Suprapubic skin (tissue), 4 donors: ENCODE data around the gene ZAP70. TPM values are rescaled to one million over a fixed set of nuclear protein-coding genes. Genes with fewer than 3 reads are reported as not detected.

ENCODE experiments used
- DNase-seq, 2 donors: peaks; one replicate each; pipeline ENCODE4 v3.0.0-alpha.2; 2019; ENCODE audit warnings: low spot score in 2 of 2
- H3K27ac ChIP-seq: fragments of 200-600 bp; sonication (generic); one replicate; pipeline ENCODE4 v1.5.1; 2019
- H3K27me3 ChIP-seq: fragments of 200-600 bp; sonication (generic); one replicate; pipeline ENCODE4 v1.5.1; 2019
- H3K36me3 ChIP-seq: fragments of 200-600 bp; sonication (generic); one replicate; pipeline ENCODE4 v1.5.1; 2019
- H3K4me1 ChIP-seq: fragments of 200-600 bp; sonication (generic); one replicate; pipeline ENCODE4 v1.5.1; 2019
- H3K4me3 ChIP-seq: fragments of 200-600 bp; sonication (generic); one replicate; pipeline ENCODE4 v1.5.1; 2019; ENCODE audit warnings: mild to moderate bottlenecking
- H3K9me3 ChIP-seq: fragments of 200-600 bp; sonication (generic); one replicate; pipeline ENCODE4 v1.5.1; 2019
- EP300 ChIP-seq: sonication (generic); formaldehyde crosslinking; IDR thresholded peaks from one replicate; pipeline ENCODE4 v1.6.1; 2017; ENCODE audit warnings: antibody characterized with exemption
- POLR2A ChIP-seq, 2 donors: fragments of 450-650 bp; IDR thresholded peaks; one replicate each; pipeline ENCODE4 v1.6.1; 2017; ENCODE audit warnings: antibody characterized with exemption in 2 of 2, mild to moderate bottlenecking in 2 of 2, moderate library complexity in 2 of 2
- POLR2AphosphoS5 ChIP-seq, 3 donors: sonication (generic); formaldehyde crosslinking; IDR thresholded peaks; one replicate each; pipeline ENCODE4 v1.6.1; 2017; ENCODE audit warnings: antibody characterized with exemption in 3 of 3
- WGBS: methylation state at CpG from one replicate; pipeline ENCODE4 v1.1.5; 2018; 5-methylcytosine and 5-hydroxymethylcytosine counted together
- total RNA-seq, 4 donors: library from RNA; depleted of rRNA; stranded (reverse); fragments of >200 nt; gene quantifications; one replicate each; pipeline ENCODE4 v1.1.0, GENCODE V29; 2016
- TF ChIP-seq, protein P1 (sequence below), 2 donors: fragments of 200-600 bp in 1 of 2; fragments of 450-650 bp in 1 of 2; sonication (generic) in 1 of 2; IDR thresholded peaks; one replicate each; pipeline ENCODE4 v1.5.1; 2016 to 2019; ENCODE audit warnings: antibody characterized with exemption in 2 of 2, mild to moderate bottlenecking in 1 of 2, moderate library complexity in 1 of 2

ZAP70 gene
- total RNA-seq, 4 donors from 2014 or later = 1.1 to 5.5 (median 2.2) TPM

DNA sequence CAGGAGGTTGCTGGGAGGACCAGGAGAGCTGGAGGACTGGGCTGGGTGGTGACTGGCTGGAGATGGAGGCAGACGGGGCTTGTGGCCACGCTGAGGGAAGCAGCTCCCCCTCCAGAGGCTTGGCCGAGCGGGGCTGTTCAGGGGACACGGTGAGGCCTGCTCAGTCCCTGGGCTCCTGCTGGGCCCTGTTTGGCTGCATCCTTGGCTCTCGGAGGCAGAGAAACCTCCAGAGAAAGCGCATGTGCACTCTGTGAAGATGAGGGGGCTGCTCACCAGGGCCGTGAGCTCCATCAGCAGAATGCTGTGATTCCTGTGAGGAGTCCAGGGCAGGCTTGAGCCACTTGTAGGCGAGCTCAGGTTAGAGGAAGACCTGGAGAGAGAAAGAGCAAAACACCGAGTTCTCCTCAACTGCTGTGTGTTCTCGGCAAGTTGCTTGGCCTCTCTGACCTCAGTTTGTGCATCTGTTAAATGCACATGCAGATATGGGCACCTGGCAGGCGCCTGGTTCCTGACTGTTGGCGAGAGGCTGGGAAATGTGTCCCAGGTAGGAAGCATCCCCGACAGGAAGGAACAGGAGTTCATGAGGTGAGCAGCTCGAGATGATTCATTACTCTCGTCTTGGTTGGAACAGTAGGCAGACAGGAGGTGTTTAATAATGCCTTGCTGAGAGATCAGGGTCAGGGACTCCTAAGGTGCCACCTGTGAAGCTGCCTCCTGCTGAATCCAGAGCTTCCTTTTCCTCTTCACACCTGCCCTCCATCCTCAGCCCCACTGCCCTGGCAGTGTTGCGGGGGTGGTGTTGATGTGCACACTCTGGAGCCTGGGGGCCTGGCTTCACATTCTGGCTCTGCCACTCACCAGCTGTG lies 941 bp downstream of the ZAP70 start:
- H3K9me3 ChIP-seq = no peaks in the 10 kb centered on the region

DNA sequence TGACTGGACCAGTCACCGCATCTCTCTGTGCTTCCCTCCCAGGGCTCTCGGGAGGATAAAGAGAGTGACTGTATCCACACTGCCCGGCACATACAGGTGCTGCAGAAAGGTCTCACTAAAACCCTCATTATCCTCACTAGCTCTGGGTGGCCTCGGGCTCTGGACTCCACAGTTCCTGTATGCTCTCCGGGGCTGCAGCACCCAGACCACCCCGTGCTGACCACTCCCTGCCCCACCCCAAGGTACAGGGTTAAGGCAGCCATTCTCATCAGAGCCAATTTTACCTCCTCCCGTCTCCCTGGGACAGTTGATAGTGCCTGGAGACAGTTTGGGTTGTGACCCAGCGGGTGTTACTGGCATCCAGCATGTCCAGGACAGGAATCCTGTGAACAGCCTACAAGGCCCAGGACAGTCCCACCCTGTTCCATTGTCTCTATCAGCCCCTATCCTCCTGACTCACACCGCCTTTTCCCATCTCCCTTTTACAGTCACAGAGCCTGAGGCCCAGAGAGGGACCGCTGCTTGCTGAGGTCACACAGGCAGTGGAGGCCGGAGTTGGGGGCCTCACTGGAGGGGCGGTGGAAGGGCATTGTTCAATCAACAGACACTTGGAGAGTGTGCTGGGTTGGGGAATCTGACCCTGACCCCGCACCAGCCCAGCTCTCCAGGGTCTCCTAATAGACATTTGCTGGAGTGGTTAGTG lies 1.7 kb downstream of the ZAP70 start:
- 77% methylated on average over 13 of the region's 13 CpGs for WGBS
- Histone ChIP-seq H3K4me3 (no peak overlapping the region), H3K27ac (no peak overlapping the region)

More for the DNA sequence above, 941 bp downstream of the ZAP70 start:
- H3K36me3 ChIP-seq = no peaks in the 10 kb centered on the region
- no peak overlapping the region for H3K27ac ChIP-seq
- DNase-seq = peak; percentile 34 to 65
- TF ChIP-seq, protein P1, sequence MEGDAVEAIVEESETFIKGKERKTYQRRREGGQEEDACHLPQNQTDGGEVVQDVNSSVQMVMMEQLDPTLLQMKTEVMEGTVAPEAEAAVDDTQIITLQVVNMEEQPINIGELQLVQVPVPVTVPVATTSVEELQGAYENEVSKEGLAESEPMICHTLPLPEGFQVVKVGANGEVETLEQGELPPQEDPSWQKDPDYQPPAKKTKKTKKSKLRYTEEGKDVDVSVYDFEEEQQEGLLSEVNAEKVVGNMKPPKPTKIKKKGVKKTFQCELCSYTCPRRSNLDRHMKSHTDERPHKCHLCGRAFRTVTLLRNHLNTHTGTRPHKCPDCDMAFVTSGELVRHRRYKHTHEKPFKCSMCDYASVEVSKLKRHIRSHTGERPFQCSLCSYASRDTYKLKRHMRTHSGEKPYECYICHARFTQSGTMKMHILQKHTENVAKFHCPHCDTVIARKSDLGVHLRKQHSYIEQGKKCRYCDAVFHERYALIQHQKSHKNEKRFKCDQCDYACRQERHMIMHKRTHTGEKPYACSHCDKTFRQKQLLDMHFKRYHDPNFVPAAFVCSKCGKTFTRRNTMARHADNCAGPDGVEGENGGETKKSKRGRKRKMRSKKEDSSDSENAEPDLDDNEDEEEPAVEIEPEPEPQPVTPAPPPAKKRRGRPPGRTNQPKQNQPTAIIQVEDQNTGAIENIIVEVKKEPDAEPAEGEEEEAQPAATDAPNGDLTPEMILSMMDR (IDR thresholded peaks at IDR 0.05) = no peak
- TF ChIP-seq EP300 (no peak), POLR2A (IDR thresholded peaks at IDR 0.05) (no peak), POLR2AphosphoS5 (IDR thresholded peaks at IDR 0.05) (no peak)
- 73% methylated on average over 13 of the region's 17 CpGs for WGBS
- no peaks in the 10 kb centered on the region for H3K27me3 ChIP-seq
- H3K4me3 ChIP-seq = no peak overlapping the region
- H3K4me1 ChIP-seq = no peaks in the 10 kb centered on the region

DNA sequence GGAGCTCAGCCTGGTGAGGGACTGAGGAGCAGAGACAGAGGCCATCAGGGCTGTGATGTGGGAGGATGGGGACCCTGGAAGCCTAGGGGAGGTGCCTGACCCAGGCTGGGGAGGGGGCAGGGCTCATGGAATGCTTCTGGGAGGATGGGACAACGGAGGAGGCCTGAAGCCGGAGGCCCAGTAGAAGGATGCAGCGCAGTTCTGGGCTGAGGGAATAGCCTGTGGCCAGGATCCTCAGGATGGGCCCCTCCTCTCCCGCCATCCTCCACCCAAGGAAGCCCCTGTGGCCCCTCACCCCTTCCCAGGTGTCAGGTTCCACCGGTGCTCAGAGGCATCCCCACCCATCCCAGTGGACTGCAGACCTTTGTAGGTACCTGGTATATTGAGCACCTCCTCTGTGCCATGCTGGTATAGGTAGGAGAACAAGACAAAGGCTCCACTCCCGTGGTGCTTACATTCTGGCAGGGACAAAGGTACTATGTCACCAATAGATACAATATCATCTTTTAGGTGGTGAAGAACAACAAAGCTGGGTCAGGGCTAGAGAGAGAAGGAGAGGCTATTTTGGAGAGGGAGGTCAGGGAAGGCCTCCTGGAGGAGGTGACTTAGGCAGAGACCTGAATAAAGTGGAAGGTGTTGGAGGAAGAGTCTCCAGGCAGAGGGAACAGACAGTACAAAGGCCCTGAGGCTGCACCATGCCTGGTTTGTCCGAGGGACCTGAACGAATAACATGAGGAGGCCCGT lies 2.7 kb downstream of the ZAP70 start:
- Histone ChIP-seq H3K9me3 (no peaks in the 10 kb centered on the region), H3K4me1 (no peaks in the 10 kb centered on the region), H3K4me3 (no peak overlapping the region), H3K27me3 (no peaks in the 10 kb centered on the region), H3K27ac (no peak overlapping the region), H3K36me3 (no peaks in the 10 kb centered on the region)
- DNase-seq = peak; percentile 30 to 65
- no peak for TF ChIP-seq POLR2A (IDR thresholded peaks at IDR 0.05)
- no peak for TF ChIP-seq EP300
- TF ChIP-seq, protein P1 (IDR thresholded peaks at IDR 0.05) = no peak
- no peak for TF ChIP-seq POLR2AphosphoS5 (IDR thresholded peaks at IDR 0.05)
- 81% methylated on average over 8 of the region's 9 CpGs for WGBS

More for the DNA sequence above, 1.7 kb downstream of the ZAP70 start:
- TF ChIP-seq EP300 = no peak
- TF ChIP-seq, protein P1 (IDR thresholded peaks at IDR 0.05) = no peak
- no peak for TF ChIP-seq POLR2AphosphoS5 (IDR thresholded peaks at IDR 0.05)
- no peak for TF ChIP-seq POLR2A (IDR thresholded peaks at IDR 0.05)
- Histone ChIP-seq H3K4me1 (no peaks in the 10 kb centered on the region), H3K9me3 (no peaks in the 10 kb centered on the region), H3K27me3 (no peaks in the 10 kb centered on the region), H3K36me3 (no peaks in the 10 kb centered on the region)
- peak; percentile 56 to 69 for DNase-seq

DNA sequence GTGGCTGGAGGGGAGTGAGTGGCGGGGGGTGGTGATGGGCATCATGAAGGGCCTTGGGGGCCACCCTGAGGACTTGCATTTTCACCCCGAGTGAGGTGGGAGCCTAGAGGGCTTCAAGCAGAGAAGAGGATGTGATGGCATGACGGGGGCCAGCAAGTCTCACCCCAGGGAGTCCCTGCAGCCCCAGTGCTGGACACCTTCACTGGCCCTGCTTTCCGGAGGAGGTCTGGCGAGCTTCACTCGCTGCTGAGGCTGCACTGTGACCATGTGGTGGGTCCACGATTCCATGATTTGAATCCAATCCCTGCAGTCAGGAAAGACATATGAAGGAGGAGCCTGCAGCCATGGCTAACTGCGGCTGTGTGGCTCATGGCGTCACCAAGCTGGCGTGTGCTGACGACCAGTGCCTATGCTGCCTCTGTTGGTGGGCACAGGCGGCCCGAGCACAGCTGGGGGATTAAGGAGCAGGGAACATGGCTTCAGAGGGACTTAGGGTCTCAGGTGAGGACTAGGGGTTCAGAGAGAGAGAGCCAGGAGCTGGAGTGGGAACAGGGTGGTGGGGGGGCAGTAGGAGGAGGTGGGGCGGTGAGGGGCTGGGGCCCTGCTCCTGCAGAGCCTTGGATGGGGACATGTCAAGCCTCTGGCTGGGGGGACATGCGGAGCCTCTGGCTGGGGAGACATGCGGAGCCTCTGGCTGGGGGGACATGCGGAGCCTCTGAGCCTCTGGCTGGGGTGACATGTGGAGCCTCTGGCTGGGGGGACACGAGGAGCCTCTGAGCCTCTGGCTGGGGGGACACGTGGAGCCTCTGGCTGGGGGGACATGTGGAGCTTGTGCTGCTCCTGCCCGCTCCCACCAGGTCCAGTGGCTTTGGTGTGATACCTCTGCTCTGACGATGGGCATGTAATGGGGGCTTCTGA lies 3.6 kb downstream of the ZAP70 start:
- no peak overlapping the region for H3K27ac ChIP-seq
- H3K36me3 ChIP-seq = no peaks in the 10 kb centered on the region
- no peaks in the 10 kb centered on the region for H3K9me3 ChIP-seq
- TF ChIP-seq POLR2A (IDR thresholded peaks at IDR 0.05) = no peak
- TF ChIP-seq, protein P1 (IDR thresholded peaks at IDR 0.05) = no peak
- TF ChIP-seq POLR2AphosphoS5 (IDR thresholded peaks at IDR 0.05) = no peak
- no peak for TF ChIP-seq EP300
- WGBS = 91% methylated on average over 16 of the region's 21 CpGs
- H3K27me3 ChIP-seq = no peaks in the 10 kb centered on the region
- no peaks in the 10 kb centered on the region for H3K4me1 ChIP-seq
- DNase-seq = peak; percentile 34 to 59
- no peak overlapping the region for H3K4me3 ChIP-seq
